ENCODE results near the gene PRXL2B. TPM values are rescaled to one million over a fixed set of nuclear protein-coding genes. Genes with fewer than 3 reads are reported as not detected.

The PRXL2B gene
- total and polyA plus RNA-seq, 2 donors (not counting 1 experiment from before 2014, with no cell fraction given): 11.7 to 13.8 TPM

DNA sequence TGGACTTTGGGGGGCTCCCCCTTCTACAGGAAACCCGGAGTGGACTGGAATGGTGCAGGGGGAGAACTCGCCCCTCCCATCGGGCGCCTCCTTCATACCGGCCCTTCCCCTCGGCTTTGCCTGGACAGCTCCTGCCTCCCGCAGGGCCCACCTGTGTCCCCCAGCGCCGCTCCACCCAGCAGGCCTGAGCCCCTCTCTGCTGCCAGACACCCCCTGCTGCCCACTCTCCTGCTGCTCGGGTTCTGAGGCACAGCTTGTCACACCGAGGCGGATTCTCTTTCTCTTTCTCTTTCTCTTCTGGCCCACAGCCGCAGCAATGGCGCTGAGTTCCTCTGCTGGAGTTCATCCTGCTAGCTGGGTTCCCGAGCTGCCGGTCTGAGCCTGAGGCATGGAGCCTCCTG, 30.3 kb upstream of the PRXL2B start, which contains the start of gene TNFRSF14:
TNFRSF14 (plus strand) TSS at position 95 of the 401 bp plus-strand sequence; CDS start at position 389, 294 bp downstream.
- Histone ChIP-seq H3K27me3 (ENCODE audit: control insufficient read depth, insufficient read depth, low read length) (no peaks in the 10 kb centered on the region), H3K4me2 (ENCODE audit: extremely low read depth, insufficient read depth, low read length) (peak within 1 kb of the TSS; percentile 88), H4K20me1 (ENCODE audit: control insufficient read depth, extremely low read depth, insufficient read depth, low read length) (no peaks in the 10 kb centered on the region), H3K9ac (ENCODE audit: insufficient read depth, low read length) (peak within 1 kb of the TSS; percentile 63), H3K4me1 (ENCODE audit: control insufficient read depth, extremely low read depth, insufficient read depth, low read length) (peaks cover 5% of the 10 kb centered on the region), H3K9me3 (ENCODE audit: control insufficient read depth, insufficient read depth, low read depth, low read length) (no peaks in the 10 kb centered on the region), H2AFZ (ENCODE audit: low read length) (peak within 1 kb of the TSS; percentile 72), H3K36me3 (ENCODE audit: control insufficient read depth, insufficient read depth, low read length) (peaks cover 2% of the 10 kb centered on the region), H3K4me3 (replicated peaks in 1 of 4; ENCODE audit: control extremely low read depth in 1 of 4, insufficient read depth in 1 of 4, low read depth in 3 of 4, low read length in 4 of 4) (peak within 1 kb of the TSS; percentile 45 to 75 (median 56)), H3K79me2 (ENCODE audit: control insufficient read depth, insufficient read depth, low read length) (no peaks in the 10 kb centered on the region), H3K27ac (ENCODE audit: insufficient read depth, low read length) (peak within 1 kb of the TSS; percentile 83)
- DNase-seq (ENCODE audit: low read depth in 2 of 2): peak; percentile 24 to 56
- TF ChIP-seq, protein P1, sequence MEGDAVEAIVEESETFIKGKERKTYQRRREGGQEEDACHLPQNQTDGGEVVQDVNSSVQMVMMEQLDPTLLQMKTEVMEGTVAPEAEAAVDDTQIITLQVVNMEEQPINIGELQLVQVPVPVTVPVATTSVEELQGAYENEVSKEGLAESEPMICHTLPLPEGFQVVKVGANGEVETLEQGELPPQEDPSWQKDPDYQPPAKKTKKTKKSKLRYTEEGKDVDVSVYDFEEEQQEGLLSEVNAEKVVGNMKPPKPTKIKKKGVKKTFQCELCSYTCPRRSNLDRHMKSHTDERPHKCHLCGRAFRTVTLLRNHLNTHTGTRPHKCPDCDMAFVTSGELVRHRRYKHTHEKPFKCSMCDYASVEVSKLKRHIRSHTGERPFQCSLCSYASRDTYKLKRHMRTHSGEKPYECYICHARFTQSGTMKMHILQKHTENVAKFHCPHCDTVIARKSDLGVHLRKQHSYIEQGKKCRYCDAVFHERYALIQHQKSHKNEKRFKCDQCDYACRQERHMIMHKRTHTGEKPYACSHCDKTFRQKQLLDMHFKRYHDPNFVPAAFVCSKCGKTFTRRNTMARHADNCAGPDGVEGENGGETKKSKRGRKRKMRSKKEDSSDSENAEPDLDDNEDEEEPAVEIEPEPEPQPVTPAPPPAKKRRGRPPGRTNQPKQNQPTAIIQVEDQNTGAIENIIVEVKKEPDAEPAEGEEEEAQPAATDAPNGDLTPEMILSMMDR (conservative IDR thresholded peaks at IDR 0.05 in 1 of 2, IDR thresholded peaks at IDR 0.05 in 1 of 2; ENCODE audit: low read depth in 1 of 2, low read length in 2 of 2): peak; percentile 18
- no peak for TF ChIP-seq EZH2 (IDR thresholded peaks at IDR 0.05; ENCODE audit: low read length, missing control alignments)

DNA sequence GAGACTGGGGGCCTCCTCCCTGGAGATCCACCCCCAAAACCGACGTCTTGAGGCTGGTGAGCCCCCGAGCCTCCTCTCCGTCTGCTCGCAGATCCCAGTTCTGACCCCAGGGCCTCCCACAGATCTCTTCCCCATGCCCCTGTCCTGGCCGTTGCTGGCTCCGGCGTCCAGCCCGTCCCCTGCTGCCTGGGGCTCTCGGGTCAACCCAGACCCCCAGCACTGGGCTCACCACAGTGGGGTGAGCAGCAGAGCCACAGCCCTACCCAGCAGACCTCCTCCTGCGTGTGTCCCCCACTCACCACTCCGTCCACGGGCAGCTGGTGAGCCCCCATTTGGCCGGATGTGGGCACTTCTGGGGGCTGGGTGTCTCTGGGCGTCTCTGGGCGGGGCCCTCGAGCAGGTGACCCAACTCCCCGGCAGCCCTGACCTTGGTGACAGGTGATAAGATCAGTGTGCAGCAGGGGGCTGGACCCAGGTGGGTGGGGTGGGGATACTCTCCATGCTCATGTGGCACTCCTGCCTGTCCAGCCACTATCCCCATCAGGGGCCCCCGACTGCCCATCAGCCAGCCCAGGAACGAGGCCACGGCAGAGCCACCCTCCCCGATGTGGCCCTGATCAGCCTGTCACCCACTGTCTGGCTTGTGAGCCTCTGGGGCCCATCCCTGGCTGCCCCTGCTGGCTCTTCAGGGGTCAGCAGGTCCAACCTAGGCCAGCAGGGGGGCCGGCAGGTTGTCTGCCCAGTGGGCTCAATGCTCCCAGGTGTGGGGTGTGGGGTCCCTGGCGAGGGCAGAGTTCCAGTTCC, 29.7 kb upstream of the PRXL2B start:
- peaks cover 5% of the 10 kb centered on the region for H3K4me1 ChIP-seq (ENCODE audit: control insufficient read depth, extremely low read depth, insufficient read depth, low read length)
- DNase-seq (ENCODE audit: low read depth in 2 of 2): no peak
- H3K4me3 ChIP-seq (replicated peaks in 1 of 4; ENCODE audit: control extremely low read depth in 1 of 4, insufficient read depth in 1 of 4, low read depth in 3 of 4, low read length in 4 of 4): peak overlapping the region; percentile 45 to 75 (median 56)
- peak overlapping the region; percentile 63 for H3K9ac ChIP-seq (ENCODE audit: insufficient read depth, low read length)
- H3K27me3 ChIP-seq (ENCODE audit: control insufficient read depth, insufficient read depth, low read length): no peaks in the 10 kb centered on the region
- no peaks in the 10 kb centered on the region for H3K9me3 ChIP-seq (ENCODE audit: control insufficient read depth, insufficient read depth, low read depth, low read length)
- no peak for TF ChIP-seq EZH2 (IDR thresholded peaks at IDR 0.05; ENCODE audit: low read length, missing control alignments)
- TF ChIP-seq, protein P1 (conservative IDR thresholded peaks at IDR 0.05 in 1 of 2, IDR thresholded peaks at IDR 0.05 in 1 of 2; ENCODE audit: low read depth in 1 of 2, low read length in 2 of 2): no peak
- peak overlapping the region; percentile 88 for H3K4me2 ChIP-seq (ENCODE audit: extremely low read depth, insufficient read depth, low read length)
- no peaks in the 10 kb centered on the region for H4K20me1 ChIP-seq (ENCODE audit: control insufficient read depth, extremely low read depth, insufficient read depth, low read length)
- peaks cover 3% of the 10 kb centered on the region for H3K36me3 ChIP-seq (ENCODE audit: control insufficient read depth, insufficient read depth, low read length)
- no peaks in the 10 kb centered on the region for H3K79me2 ChIP-seq (ENCODE audit: control insufficient read depth, insufficient read depth, low read length)
- H3K27ac ChIP-seq (ENCODE audit: insufficient read depth, low read length): peak overlapping the region; percentile 83
- H2AFZ ChIP-seq (ENCODE audit: low read length): peak overlapping the region; percentile 72

DNA sequence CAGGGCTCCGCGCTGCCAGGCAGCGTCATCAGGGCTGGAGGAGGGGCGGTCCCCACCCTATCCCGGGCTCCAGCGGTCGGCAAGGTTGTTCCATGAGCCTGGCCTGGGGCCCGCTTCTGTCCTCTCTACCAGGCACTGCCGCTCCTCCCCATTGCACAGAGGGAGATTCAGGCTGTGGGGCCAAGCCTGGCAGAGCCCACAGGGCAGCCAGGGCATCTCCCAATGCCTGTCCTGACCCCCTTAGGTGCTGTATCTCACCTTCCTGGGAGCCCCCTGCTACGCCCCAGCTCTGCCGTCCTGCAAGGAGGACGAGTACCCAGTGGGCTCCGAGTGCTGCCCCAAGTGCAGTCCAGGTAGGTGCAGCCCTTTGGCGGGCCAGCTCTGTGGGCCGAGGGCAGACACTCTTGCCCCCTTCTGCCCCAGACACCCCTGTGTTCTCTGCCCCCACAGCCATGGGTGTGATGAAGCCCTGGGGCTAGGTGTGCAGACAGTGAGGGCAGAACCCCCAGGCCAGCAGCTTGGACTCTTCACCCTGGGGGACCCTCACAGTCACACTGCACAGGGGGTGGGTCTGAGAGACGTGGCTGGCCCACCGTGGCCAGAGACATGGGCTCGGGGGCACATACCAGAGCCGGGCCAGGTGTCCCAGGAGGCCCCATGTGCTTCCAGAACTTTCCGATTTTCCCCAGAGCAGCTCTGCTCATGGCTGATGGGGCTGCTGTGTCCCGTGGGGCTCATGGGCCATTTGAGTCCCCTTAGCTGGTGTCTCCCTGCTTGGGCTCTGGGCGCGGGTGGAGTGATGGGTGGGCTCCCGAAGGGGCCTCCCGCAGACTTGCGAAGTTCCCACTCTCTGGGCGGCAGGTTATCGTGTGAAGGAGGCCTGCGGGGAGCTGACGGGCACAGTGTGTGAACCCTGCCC, 28.8 kb upstream of the PRXL2B start:
- Histone ChIP-seq H3K4me2 (ENCODE audit: extremely low read depth, insufficient read depth, low read length) (peak overlapping the region; percentile 88), H3K36me3 (ENCODE audit: control insufficient read depth, insufficient read depth, low read length) (peaks cover 5% of the 10 kb centered on the region), H3K27me3 (ENCODE audit: control insufficient read depth, insufficient read depth, low read length) (no peaks in the 10 kb centered on the region), H3K79me2 (ENCODE audit: control insufficient read depth, insufficient read depth, low read length) (no peaks in the 10 kb centered on the region), H4K20me1 (ENCODE audit: control insufficient read depth, extremely low read depth, insufficient read depth, low read length) (no peaks in the 10 kb centered on the region), H3K9me3 (ENCODE audit: control insufficient read depth, insufficient read depth, low read depth, low read length) (no peaks in the 10 kb centered on the region), H3K4me1 (ENCODE audit: control insufficient read depth, extremely low read depth, insufficient read depth, low read length) (peaks cover 5% of the 10 kb centered on the region), H3K9ac (ENCODE audit: insufficient read depth, low read length) (no peak overlapping the region), H2AFZ (ENCODE audit: low read length) (no peak overlapping the region), H3K4me3 (replicated peaks in 1 of 4; ENCODE audit: control extremely low read depth in 1 of 4, insufficient read depth in 1 of 4, low read depth in 3 of 4, low read length in 4 of 4) (peak overlapping the region in 1 of 4 experiments; percentile 75), H3K27ac (ENCODE audit: insufficient read depth, low read length) (no peak overlapping the region)
- TF ChIP-seq, protein P1 (conservative IDR thresholded peaks at IDR 0.05 in 1 of 2, IDR thresholded peaks at IDR 0.05 in 1 of 2; ENCODE audit: low read depth in 1 of 2, low read length in 2 of 2): no peak
- TF ChIP-seq EZH2 (IDR thresholded peaks at IDR 0.05; ENCODE audit: low read length, missing control alignments): no peak
- DNase-seq (ENCODE audit: low read depth in 2 of 2): no peak
